ENCODE data around the gene ZFR2. TPM values are rescaled to one million over a fixed set of nuclear protein-coding genes. Genes with fewer than 3 reads are reported as not detected.

Gene ZFR2
- total and polyA plus RNA-seq, 4 donors, result not detected

GRCh38 chr19:3860499-3860898 is 8.3 kb downstream of the ZFR2 start:
- no peak for DNase-seq (ENCODE audit: low spot score)
- 84% methylated on average over 17 of the region's 17 CpGs for WGBS
- H3K4me1 ChIP-seq (ENCODE audit: control insufficient read depth in 4 of 4, insufficient read depth in 4 of 4, low read length in 3 of 4), result no peaks in the 10 kb centered on the region
- TF ChIP-seq TAF1 (conservative IDR thresholded peaks at IDR 0.05), result no peak
- TF ChIP-seq ZBTB33 (IDR thresholded peaks at IDR 0.05), result no peak
- TF ChIP-seq CTCF (IDR thresholded peaks at IDR 0.05; ENCODE audit: low read depth, low read length, missing input control), result no peak
- no peak for TF ChIP-seq HNF4G (IDR thresholded peaks at IDR 0.05)
- H3K4me3 ChIP-seq (ENCODE audit: low read depth in 1 of 3, low read length in 3 of 3), result no peak overlapping the region
- peaks cover 0 to 3% (median 0%) of the 10 kb centered on the region in 4 donors for H3K27me3 ChIP-seq (ENCODE audit: control insufficient read depth in 4 of 4, insufficient read depth in 4 of 4, low read length in 3 of 4)
- H3K27ac ChIP-seq (ENCODE audit: low read depth in 1 of 2, low read length in 2 of 2), result no peak overlapping the region
- no peaks in the 10 kb centered on the region for H3K9me3 ChIP-seq (ENCODE audit: control insufficient read depth in 4 of 4, low read length in 3 of 4)
- H3K36me3 ChIP-seq (ENCODE audit: control insufficient read depth in 4 of 4, insufficient read depth in 3 of 4, low read depth in 1 of 4, low read length in 3 of 4), result no peaks in the 10 kb centered on the region
- no peak overlapping the region for H3K9ac ChIP-seq (ENCODE audit: low read depth in 1 of 2, low read length in 2 of 2)

DNA sequence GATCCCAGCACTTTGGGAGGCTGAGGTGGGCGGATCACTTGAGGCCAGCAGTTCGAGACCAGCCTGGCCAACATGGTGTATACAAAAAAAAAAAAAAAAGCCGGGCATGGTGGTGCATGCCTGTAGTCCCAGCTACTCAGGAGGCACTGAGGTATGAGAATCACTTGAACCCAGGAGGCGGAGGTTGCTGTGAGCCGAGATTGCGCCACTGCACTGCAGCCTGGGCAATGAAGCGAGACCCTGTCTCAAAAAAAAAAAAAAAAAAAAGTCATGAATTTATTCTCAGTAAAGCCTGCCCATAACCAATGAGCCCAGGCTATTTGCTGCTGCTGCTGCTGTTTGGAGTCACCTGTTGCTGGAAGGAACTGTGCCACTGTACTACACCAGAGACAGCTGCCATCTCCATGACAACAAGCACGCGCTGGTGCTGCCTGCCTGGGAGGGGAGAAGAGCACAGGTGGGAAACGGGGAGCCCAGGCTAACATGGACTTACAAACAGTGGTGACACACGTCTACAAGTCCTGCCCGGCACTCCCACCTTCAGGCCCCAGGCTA is 11.3 kb downstream of the ZFR2 start:
- H3K9me3 ChIP-seq (ENCODE audit: control insufficient read depth in 4 of 4, low read length in 3 of 4), result no peaks in the 10 kb centered on the region
- no peaks in the 10 kb centered on the region for H3K4me1 ChIP-seq (ENCODE audit: control insufficient read depth in 4 of 4, insufficient read depth in 4 of 4, low read length in 3 of 4)
- 85% methylated on average over 12 of the region's 12 CpGs for WGBS
- no peak overlapping the region for H3K27ac ChIP-seq (ENCODE audit: low read depth in 1 of 2, low read length in 2 of 2)
- H3K4me3 ChIP-seq (ENCODE audit: low read depth in 1 of 3, low read length in 3 of 3), result no peak overlapping the region
- no peak overlapping the region for H3K9ac ChIP-seq (ENCODE audit: low read depth in 1 of 2, low read length in 2 of 2)
- H3K36me3 ChIP-seq (ENCODE audit: control insufficient read depth in 4 of 4, insufficient read depth in 3 of 4, low read depth in 1 of 4, low read length in 3 of 4), result no peaks in the 10 kb centered on the region
- no peaks in the 10 kb centered on the region for H3K27me3 ChIP-seq (ENCODE audit: control insufficient read depth in 4 of 4, insufficient read depth in 4 of 4, low read length in 3 of 4)
- no peak for TF ChIP-seq NR2F2 (IDR thresholded peaks at IDR 0.05)
- no peak for TF ChIP-seq RAD21 (IDR thresholded peaks at IDR 0.05)
- TF ChIP-seq HNF4G (IDR thresholded peaks at IDR 0.05), result no peak
- TF ChIP-seq HNF4A (conservative IDR thresholded peaks at IDR 0.05), result no peak
- no peak for TF ChIP-seq ZBTB33 (IDR thresholded peaks at IDR 0.05)
- TF ChIP-seq SP1 (IDR thresholded peaks at IDR 0.05), result no peak
- TF ChIP-seq GABPA (IDR thresholded peaks at IDR 0.05 in 1 of 2, conservative IDR thresholded peaks at IDR 0.05 in 1 of 2), result no peak
- TF ChIP-seq CTCF (IDR thresholded peaks at IDR 0.05; ENCODE audit: low read depth, low read length, missing input control), result no peak
- TF ChIP-seq JUND (IDR thresholded peaks at IDR 0.05), result no peak
- TF ChIP-seq, protein P1, sequence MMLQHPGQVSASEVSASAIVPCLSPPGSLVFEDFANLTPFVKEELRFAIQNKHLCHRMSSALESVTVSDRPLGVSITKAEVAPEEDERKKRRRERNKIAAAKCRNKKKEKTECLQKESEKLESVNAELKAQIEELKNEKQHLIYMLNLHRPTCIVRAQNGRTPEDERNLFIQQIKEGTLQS (IDR thresholded peaks at IDR 0.05), result no peak
- no peak for TF ChIP-seq RXRA (IDR thresholded peaks at IDR 0.05)
- no peak for TF ChIP-seq FOXA1 (IDR thresholded peaks at IDR 0.05)
- no peak for TF ChIP-seq TAF1 (conservative IDR thresholded peaks at IDR 0.05)
- no peak for TF ChIP-seq MAX (IDR thresholded peaks at IDR 0.05)
- no peak for TF ChIP-seq YY1 (IDR thresholded peaks at IDR 0.05)
- TF ChIP-seq, protein P2, sequence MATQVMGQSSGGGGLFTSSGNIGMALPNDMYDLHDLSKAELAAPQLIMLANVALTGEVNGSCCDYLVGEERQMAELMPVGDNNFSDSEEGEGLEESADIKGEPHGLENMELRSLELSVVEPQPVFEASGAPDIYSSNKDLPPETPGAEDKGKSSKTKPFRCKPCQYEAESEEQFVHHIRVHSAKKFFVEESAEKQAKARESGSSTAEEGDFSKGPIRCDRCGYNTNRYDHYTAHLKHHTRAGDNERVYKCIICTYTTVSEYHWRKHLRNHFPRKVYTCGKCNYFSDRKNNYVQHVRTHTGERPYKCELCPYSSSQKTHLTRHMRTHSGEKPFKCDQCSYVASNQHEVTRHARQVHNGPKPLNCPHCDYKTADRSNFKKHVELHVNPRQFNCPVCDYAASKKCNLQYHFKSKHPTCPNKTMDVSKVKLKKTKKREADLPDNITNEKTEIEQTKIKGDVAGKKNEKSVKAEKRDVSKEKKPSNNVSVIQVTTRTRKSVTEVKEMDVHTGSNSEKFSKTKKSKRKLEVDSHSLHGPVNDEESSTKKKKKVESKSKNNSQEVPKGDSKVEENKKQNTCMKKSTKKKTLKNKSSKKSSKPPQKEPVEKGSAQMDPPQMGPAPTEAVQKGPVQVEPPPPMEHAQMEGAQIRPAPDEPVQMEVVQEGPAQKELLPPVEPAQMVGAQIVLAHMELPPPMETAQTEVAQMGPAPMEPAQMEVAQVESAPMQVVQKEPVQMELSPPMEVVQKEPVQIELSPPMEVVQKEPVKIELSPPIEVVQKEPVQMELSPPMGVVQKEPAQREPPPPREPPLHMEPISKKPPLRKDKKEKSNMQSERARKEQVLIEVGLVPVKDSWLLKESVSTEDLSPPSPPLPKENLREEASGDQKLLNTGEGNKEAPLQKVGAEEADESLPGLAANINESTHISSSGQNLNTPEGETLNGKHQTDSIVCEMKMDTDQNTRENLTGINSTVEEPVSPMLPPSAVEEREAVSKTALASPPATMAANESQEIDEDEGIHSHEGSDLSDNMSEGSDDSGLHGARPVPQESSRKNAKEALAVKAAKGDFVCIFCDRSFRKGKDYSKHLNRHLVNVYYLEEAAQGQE (IDR thresholded peaks at IDR 0.05), result no peak
- TF ChIP-seq FOXA2 (IDR thresholded peaks at IDR 0.05), result no peak
- no peak for DNase-seq (ENCODE audit: low spot score)
